Activated CD4-positive, alpha-beta T cell treated with anti-CD3 and anti-CD28 coated beads for 4 hours (primary cell): ENCODE data around the gene P2RX3.
"Not testable (repeated sequence)": the region's sequence is repeated elsewhere in the genome, so short reads cannot be mapped to it uniquely, and the experiment has no call there.

Experiments used
- DNase-seq, 2 donors: peaks; one replicate each; pipeline ENCODE4 v3.0.0-alpha.2; 2020

P2RX3 gene

GRCh38 chr11:57354699-57355098 is 16.5 kb downstream of the P2RX3 start:
- DNase-seq, result no peak

- DNase-seq, result no peak
Measured at GRCh38 chr11:57356268-57356667, 18.1 kb downstream of the P2RX3 start.

DNA sequence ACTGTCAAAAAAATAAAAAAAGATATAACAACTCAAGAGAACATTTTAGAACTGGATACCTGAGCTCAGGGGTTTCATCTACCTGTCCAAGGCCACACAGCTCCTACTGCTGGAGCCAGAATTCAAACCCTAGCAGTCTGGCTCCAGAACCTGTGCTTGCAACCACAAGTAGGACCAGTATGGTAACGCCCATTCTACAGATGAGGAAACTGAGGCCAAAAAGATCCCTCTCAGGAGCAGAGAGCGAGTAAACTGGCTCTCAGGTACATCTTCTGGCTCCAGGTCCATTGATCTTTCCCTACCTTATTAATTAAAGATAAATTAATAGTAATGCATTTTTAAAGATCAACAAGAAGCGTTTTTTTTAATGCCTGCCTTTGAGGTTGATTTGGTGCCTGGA is 19.2 kb downstream of the P2RX3 start:
- no peak for DNase-seq

DNA sequence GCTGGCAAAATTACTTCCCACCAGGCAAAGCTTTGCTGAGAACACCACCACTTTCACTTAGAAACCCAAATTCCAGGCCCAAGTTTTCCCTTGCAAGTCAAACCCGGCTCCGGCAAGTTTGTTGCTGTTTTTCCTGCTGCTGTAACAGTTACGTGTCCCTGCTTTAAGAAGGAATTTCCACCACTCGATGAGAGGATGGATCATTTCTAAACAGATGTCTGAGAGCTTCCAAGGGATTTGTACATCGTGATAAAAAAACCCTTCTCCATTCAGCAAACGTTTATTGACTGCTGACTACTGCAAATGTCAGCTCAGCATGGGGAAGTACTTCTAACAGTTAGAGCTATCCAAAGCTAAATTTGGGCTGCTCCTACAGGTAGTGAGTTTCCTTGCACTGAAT is 19.7 kb downstream of the P2RX3 start:
- DNase-seq, result no peak

DNA sequence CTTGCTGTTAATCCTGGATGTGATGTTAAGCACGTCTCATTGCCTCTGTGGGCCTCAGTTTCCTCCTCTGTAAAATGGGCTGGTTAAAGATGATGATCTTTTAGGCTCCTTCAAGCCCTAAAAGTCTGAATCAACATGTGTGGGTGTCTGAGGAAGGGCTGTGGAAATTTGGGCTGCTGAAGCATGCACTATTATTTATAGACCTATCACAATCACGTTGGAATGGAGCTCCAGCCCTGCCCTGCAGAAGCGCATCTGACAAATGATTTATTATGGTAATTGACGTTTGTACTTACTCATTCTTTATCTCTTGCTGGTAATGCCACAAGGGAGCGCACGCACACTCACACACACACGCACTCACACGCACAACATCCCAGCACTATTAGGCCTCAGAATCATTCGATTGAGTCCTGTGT is 20.4 kb downstream of the P2RX3 start:
- no peak for DNase-seq

GRCh38 chr11:57358991-57359390 is 20.8 kb downstream of the P2RX3 start:
- DNase-seq, result no peak

- no peak for DNase-seq
Measured at GRCh38 chr11:57359396-57359795, 21.2 kb downstream of the P2RX3 start.

DNA sequence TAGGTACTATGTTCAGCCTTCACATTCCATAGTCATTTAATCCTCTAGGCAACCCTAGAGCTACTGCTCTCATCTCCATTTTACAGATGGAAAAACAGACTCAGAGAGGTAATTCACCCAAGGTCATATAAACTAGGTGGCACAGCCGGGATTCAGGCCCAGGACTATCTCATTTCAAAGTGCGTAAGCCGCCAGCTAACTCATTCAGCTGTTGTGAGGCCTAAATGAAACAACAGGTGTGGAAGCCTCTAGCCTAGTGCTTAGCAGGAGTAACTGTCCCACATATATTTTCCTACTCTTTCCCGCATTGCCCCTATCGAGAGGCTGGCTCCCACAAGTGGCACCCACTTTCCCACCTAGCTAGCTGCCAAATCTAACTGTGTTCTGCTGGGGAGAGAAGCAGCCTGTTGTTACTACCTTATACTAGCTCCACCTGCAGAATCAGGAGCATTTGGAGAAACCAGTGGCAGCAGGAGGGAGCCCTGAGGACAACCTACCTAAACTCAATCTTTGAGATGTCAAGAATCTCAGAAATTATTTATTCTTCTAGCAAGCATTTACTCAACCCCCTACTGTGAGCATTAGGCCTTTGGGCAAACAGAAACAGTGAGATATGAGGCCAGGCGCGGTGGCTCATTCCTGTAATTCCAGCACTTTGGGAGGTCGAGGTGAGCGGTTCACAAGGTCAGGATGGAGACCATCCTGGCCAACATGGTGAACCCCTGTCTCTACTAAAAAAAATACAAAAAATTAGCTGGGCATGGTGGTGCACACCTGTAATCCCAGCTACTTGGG is 21.9 kb downstream of the P2RX3 start:
- no peak for DNase-seq

- no peak for DNase-seq
Measured at GRCh38 chr11:57360991-57361390, 22.8 kb downstream of the P2RX3 start.

- DNase-seq, result not testable (repeated sequence)
Measured at GRCh38 chr11:57361420-57361819, 23.3 kb downstream of the P2RX3 start.

GRCh38 chr11:57361926-57362325 is 23.8 kb downstream of the P2RX3 start:
- DNase-seq, result no peak

- no peak for DNase-seq
Measured at GRCh38 chr11:57363131-57364080, 25.3 kb downstream of the P2RX3 start.

GRCh38 chr11:57364851-57365660 is 26.9 kb downstream of the P2RX3 start:
- no peak for DNase-seq

DNA sequence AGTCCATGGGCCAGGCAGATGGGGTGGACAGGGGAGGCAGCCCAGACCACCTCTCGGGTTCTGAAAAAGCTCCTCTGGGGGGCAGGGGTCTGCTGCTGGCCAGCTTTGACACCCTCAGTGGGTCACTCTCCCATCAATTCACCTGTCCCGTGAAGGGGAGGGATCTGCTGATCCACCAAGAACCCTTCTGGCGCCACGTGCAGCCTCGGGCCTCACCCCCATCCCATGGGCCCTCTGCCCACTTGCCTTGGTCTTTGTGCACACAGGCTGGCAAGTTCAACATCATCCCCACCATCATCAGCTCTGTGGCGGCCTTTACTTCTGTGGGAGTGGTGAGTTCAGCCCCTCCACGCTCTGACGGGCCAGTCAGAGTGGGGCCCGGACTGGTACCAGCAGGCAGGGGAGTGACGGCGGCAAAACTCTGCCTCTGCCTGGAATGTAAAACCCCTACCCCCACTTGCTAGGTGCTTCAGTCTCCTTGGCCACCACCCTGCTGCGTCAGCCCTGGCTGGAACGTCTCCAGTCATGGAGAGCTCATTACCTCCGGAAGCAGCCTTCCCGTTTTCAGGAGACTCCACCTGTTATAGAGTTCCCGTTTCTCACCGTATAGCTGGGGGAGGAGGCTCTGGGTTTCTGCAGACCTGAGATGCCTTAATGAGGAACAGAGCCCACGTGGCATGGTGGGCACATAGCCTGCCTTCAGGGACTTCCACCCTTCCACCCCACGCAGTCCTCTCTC is 30.1 kb downstream of the P2RX3 start:
- DNase-seq, result no peak

- no peak for DNase-seq
Measured at GRCh38 chr11:57368845-57369232, 30.7 kb downstream of the P2RX3 start.

DNA sequence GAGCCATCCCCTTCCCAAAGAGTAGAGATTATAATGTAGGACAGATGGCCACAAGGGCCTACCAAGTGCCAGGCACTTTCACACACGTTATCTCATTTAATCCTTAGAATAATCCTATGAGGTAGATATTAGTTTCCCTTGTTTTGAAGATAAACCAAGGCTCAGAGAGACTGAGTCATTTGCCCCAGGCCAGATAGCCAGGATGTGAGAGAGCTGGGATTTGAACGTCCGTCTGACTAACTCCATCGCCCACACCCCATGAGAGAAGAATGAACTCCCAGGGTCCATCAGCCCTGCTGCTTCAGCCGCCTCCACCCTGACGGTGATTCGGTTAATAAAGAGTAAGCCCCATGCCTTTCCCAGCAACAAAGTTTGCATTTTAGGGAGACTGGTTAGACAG is 32.1 kb downstream of the P2RX3 start:
- no peak for DNase-seq

DNA sequence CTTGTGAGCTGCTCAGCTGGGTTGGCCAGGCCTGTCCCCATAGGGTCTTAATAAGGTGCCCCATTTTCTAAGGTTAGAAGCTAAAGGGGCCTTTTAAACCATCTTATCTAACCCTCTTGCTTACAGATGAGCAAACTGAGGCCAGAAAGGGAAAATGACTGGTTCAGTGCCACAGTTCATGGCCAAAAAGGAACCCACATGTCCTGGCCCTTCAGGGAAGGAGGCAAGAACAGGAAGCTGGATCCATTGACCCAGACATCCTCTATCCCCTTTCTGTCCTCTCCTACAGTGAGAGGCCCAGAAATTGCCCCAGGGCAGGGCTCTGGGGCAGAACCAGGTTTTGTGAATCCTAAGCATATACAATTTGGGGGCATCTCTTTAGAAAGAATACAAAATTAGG is 32.8 kb downstream of the P2RX3 start:
- DNase-seq, result no peak

GRCh38 chr11:57373146-57373545 is 35.0 kb downstream of the P2RX3 start:
- no peak for DNase-seq

DNA sequence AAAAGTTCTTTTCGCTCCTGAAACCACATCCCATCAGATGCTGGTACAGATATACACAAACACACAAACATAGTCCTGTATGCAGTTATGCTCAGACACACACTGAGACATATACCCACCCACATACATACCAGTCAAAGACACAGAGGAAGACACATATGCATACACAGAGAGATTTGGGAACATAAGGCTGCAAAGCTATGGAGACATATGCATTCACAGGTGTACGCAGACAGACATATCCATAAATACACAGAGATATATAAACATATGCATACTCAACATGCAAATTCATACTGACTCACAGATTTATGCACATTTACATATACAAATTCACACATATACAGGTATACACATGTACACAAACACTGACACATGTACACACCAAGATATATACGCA is 36.8 kb downstream of the P2RX3 start:
- no peak for DNase-seq

DNA sequence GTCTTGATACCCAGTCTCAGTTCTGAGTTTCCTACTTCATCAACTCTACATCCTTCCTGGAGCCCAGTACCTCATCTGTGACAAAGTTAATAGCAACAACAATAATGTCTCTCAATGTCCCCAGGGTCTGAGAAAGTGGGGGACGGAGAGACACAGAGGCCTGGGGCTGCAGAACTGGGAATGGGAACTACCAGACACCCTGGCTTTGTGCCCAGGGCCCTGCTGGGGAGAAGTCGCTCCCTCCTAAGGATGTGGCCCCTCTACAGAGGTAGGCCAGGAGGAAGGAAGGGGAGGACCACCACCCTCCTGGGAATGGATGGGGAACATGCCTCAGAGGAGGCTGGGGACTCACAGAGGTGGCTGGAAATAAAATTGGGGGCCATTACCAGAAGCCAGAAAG is 37.3 kb downstream of the P2RX3 start:
- DNase-seq, result no peak

GRCh38 chr11:57376095-57377090 is 38.2 kb downstream of the P2RX3 start:
- DNase-seq, result no peak
